DND-41 (cell line): ENCODE data around the gene DHX29.

Experiments
- CTCF ChIP-seq: IDR thresholded peaks from 2 replicates; pipeline ENCODE4 v1.5.1; 2012; ENCODE audit warnings: borderline replicate concordance, low read length, moderate library complexity, mild to moderate bottlenecking; ENCODE audit not compliant: poor library complexity, severe bottlenecking; ENCODE audit errors: extremely low read depth
- EZH2 ChIP-seq: IDR thresholded peaks from 3 replicates; pipeline ENCODE4 v1.6.1; 2012; ENCODE audit warnings: borderline replicate concordance, low read depth, mild to moderate bottlenecking, moderate library complexity, low read length, inconsistent platforms; ENCODE audit not compliant: severe bottlenecking

- no peak for TF ChIP-seq CTCF
- no peak for TF ChIP-seq EZH2
These were observed 30.7 kb upstream of the DHX29 start for GRCh38 chr5:55338092-55338613.
